ENCODE results near the gene EME1.
"Not testable (repeated sequence)": the region's sequence is repeated elsewhere in the genome, so short reads cannot be mapped to it uniquely, and the experiment has no call there.

Gene EME1

GRCh38 chr17:50426814-50427787 is 54.1 kb downstream of the EME1 start:
- peak; percentile 49 for DNase-seq

- DNase-seq: not testable (repeated sequence)
Observed at GRCh38 chr17:50428126-50428525, 55.1 kb downstream of the EME1 start.

GRCh38 chr17:50428831-50429424 is 55.9 kb downstream of the EME1 start:
- DNase-seq: no peak

GRCh38 chr17:50429793-50430192 is 56.8 kb downstream of the EME1 start:
- DNase-seq: no peak
